ENCODE measurements around the gene RELB.
"Not testable (repeated sequence)": the region's sequence is repeated elsewhere in the genome, so short reads cannot be mapped to it uniquely, and the experiment has no call there.

The RELB gene

DNA sequence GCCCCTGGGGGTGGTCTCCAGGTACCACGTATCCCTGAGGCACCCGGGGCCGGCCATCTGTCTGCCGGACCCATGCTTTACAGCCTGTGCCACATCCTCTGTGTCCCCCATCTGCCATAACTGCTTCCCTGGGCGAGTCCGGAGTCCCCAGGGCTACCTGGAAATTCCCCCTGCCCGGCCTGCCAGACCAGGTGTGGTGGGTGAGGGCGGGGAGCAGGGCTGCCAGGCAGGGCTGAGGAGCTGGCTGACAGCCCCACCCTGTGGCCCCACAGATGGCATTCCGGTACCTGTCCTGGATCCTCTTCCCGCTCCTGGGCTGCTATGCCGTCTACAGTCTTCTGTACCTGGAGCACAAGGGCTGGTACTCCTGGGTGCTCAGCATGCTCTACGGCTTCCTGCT, 10.3 kb upstream of the RELB start:
- DNase-seq (ENCODE audit: low spot score) = no peak
- in situ Hi-C loops (cut with MboI; ENCODE audit: low sequenced_read_pairs, unreplicated experiment) = no loop called here
- no peak for TF ChIP-seq CTCF (IDR thresholded peaks at IDR 0.05; ENCODE audit: borderline replicate concordance, control extremely low read depth, extremely low read depth, insufficient read depth, missing control alignments)

GRCh38 chr19:44992336-44993163, 8.7 kb upstream of the RELB start:
- no peak for TF ChIP-seq CTCF (IDR thresholded peaks at IDR 0.05; ENCODE audit: borderline replicate concordance, control extremely low read depth, extremely low read depth, insufficient read depth, missing control alignments)
- in situ Hi-C loops (cut with MboI; ENCODE audit: low sequenced_read_pairs, unreplicated experiment) = no loop called here
- DNase-seq (ENCODE audit: low spot score) = no peak

- no peak for DNase-seq (ENCODE audit: low spot score)
- in situ Hi-C loops (cut with MboI; ENCODE audit: low sequenced_read_pairs, unreplicated experiment) = no loop called here
- no peak for TF ChIP-seq CTCF (IDR thresholded peaks at IDR 0.05; ENCODE audit: borderline replicate concordance, control extremely low read depth, extremely low read depth, insufficient read depth, missing control alignments)
These were observed 7.7 kb upstream of the RELB start for GRCh38 chr19:44993526-44993925.

DNA sequence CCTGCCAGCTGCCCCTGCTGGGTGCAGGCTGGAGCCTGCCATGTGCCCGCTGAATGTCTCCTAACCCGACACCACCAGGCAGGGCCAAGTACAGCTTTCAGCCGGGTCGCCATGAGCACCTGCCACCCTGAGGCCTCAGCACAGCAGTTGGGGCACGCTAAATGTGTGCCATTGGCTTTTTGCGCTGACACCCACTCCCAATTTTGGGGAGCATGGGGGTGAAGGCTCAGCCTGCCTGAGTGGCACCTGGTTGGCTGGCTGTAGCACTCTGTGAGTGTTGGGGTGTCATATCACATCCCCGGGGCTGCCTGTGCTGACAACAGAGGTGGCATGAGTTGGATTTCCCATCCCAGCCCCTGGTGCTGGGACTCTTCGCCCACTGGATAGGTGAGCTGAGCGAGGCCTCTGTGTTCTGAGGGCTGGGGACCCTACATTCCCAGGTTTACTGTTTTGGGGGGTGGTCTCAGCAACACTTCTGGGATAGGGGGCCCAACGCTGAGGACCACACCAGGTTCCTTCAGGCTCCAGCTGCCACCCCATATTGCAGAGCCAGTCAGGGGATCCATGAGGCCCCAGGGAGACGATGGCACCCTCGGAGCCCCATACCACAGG, 7.2 kb upstream of the RELB start:
- no peak for TF ChIP-seq CTCF (IDR thresholded peaks at IDR 0.05; ENCODE audit: borderline replicate concordance, control extremely low read depth, extremely low read depth, insufficient read depth, missing control alignments)
- in situ Hi-C loops (cut with MboI; ENCODE audit: low sequenced_read_pairs, unreplicated experiment) = no loop called here
- DNase-seq (ENCODE audit: low spot score) = no peak

- TF ChIP-seq CTCF (IDR thresholded peaks at IDR 0.05; ENCODE audit: borderline replicate concordance, control extremely low read depth, extremely low read depth, insufficient read depth, missing control alignments) = no peak
- in situ Hi-C loops (cut with MboI; ENCODE audit: low sequenced_read_pairs, unreplicated experiment) = no loop called here
These were observed 3.2 kb upstream of the RELB start for GRCh38 chr19:44998025-44998424.

GRCh38 chr19:44999131-44999925, 1.9 kb upstream of the RELB start:
- in situ Hi-C loops (cut with MboI; ENCODE audit: low sequenced_read_pairs, unreplicated experiment) = not testable (repeated sequence)

More at GRCh38 chr19:44998025-44998424, 3.2 kb upstream of the RELB start:
- no peak for DNase-seq (ENCODE audit: low spot score)

GRCh38 chr19:45000665-45001064, 599 bp upstream of the RELB start:
- DNase-seq (ENCODE audit: low spot score); in situ Hi-C loops (cut with MboI; ENCODE audit: low sequenced_read_pairs, unreplicated experiment): not testable (repeated sequence)

More at GRCh38 chr19:44999131-44999925, 1.9 kb upstream of the RELB start:
- DNase-seq (ENCODE audit: low spot score) = not testable (repeated sequence)
